Astrocyte of the cerebellum (primary cell): Measurements from ENCODE around the gene GPRASP1.
"Not testable (repeated sequence)": the region's sequence is repeated elsewhere in the genome, so short reads cannot be mapped to it uniquely, and the experiment has no call there.

Experiments used
- DNase-seq: peaks from one replicate; pipeline ENCODE4 v3.0.0-alpha.2; 2011; ENCODE audit warnings: low read depth
- H3K4me3 ChIP-seq: 2 replicates; pipeline ENCODE4 v1.5.1; 2011; ENCODE audit warnings: mild to moderate bottlenecking, low read depth, low read length, moderate library complexity
- CTCF ChIP-seq: IDR thresholded peaks from 2 replicates; pipeline ENCODE4 v1.5.1; 2012; ENCODE audit warnings: low read length, low read depth, moderate library complexity, mild to moderate bottlenecking; ENCODE audit errors: missing control alignments
- in situ Hi-C: cut with HindIII; loops from 2 replicates; pipeline ENCODE4 v1.10.0; 2017; ENCODE audit warnings: low sequenced_read_pairs

The GPRASP1 gene

DNA sequence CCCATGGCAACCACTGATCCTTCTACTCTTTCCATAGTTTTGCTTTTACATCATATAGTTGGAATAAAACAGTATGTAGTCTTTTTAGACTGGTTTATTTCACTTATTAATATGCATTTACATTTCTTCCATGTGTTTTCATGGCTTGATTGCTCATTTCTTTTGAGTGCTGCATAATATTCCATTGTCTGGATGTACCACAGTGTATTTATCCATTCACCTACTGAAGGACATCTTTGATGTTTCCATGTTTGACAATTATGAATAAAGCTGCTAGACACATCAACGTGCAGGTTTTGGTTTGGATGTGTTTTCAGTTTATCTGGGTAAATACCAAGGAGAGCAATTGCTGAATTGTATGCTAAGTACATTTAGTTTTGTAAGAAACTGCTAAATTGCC, 13.7 kb upstream of the GPRASP1 start:
- TF ChIP-seq CTCF: no peak

DNA sequence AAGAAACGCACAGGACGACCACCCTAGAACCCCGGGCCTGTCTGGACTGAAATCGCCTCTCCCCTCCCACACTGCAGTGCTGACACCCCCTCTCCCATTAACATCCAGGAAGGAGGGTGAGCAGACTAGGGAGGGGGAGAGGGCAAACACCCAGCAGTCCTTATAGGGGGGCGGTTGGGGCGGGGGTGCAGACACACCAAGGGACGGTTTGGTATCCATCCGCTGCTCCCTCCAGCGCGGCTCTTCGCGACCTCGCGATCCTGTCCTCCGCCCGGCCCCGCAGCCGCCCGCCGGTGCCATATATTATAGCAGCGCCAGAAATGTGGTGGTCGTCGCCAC, 411 bp upstream of the GPRASP1 start:
- in situ Hi-C loops: no loop called here
- H3K4me3 ChIP-seq: peak overlapping the region; percentile 51
- DNase-seq: no peak
- no peak for TF ChIP-seq CTCF

More for the DNA sequence above, 13.7 kb upstream of the GPRASP1 start:
- in situ Hi-C loops: no loop called here
- H3K4me3 ChIP-seq: no peak overlapping the region
- DNase-seq: no peak

GRCh38 chrX:102652031-102652688, 877 bp downstream of the GPRASP1 start:
- peak overlapping the region; percentile 51 for H3K4me3 ChIP-seq
- no peak for DNase-seq
- peak; percentile 56 for TF ChIP-seq CTCF
- in situ Hi-C loops: no loop called here

DNA sequence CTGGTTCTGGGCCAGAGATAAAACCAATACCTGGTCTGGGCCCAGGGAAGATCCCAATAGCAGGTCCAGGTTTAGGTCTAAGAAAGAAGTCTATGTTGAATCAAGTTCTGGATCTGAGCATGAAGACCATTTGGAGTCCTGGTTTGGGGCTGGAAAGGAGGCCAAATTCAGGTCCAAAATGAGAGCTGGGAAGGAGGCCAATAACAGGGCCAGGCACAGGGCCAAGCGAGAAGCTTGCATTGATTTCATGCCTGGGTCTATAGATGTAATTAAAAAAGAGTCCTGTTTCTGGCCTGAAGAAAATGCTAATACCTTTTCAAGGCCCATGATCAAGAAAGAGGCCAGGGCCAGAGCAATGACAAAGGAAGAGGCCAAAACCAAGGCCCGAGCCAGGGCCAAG, 3.4 kb downstream of the GPRASP1 start:
- H3K4me3 ChIP-seq: no peak overlapping the region
- no peak for TF ChIP-seq CTCF
- in situ Hi-C loops: no loop called here
- no peak for DNase-seq

DNA sequence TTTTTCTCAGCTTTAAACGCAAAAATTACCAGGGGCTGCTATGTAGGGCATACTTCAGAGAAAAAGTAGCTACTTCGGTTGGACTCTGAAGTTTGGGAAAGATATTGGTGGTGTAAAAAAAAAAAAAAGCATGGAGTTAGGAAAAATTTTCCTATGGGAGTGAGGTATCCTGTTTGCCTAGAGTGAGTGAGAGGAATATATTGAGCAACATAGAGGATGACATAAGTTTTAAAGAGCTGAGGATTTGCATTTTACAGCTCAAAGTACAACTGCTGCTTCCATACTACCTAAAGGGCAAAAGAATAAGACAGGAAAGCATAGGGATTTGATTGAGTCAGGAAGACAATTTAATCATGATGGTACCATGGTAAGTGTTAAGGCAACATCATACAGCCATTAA, 7.3 kb downstream of the GPRASP1 start:
- no peak for DNase-seq
- in situ Hi-C loops: no loop called here
- no peak overlapping the region for H3K4me3 ChIP-seq
- TF ChIP-seq CTCF: no peak

- TF ChIP-seq CTCF: peak; percentile 34
- no peak for DNase-seq
- H3K4me3 ChIP-seq: peak overlapping the region; percentile 48
- in situ Hi-C loops: no loop called here
These were observed 8.8 kb downstream of the GPRASP1 start for GRCh38 chrX:102659790-102660757.

DNA sequence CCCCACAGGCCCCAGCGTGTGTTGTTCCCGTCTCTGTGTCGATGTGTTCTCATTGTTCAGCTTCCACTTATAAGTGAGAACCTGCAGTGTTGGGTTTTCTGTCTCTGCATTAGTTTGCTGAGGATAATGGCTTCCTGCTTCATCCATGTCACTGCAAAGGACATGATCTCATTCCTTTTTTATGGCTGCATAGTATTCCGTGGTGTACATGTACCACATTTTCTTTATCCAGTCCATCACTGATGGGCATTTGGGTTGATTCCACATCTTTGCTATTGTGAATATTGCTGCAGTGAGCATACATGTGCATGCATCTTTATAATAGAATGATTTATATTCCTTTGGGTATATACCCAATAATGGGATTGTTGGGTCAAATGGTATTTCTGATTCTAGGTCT, 12.5 kb downstream of the GPRASP1 start:
- in situ Hi-C loops, DNase-seq, H3K4me3 ChIP-seq: not testable (repeated sequence)

GRCh38 chrX:102667034-102667433, 15.8 kb downstream of the GPRASP1 start:
- DNase-seq, in situ Hi-C loops, H3K4me3 ChIP-seq: not testable (repeated sequence)
